SIG-M5 (cell line): ENCODE results near the gene MLC1.

ENCODE experiments used
- DNase-seq: peaks from one replicate; lab custom pipeline; 2025; lab: John Stamatoyannopoulos, UW

Gene MLC1

GRCh38 chr22:50085211-50085972 is at the start of gene MLC1:
Gene MLC1 (minus strand): TSS chr22:50085426. CDS start chr22:50084902, 524 bp downstream.
- peak; percentile 92 for DNase-seq

- DNase-seq, result no peak
These were observed 49.3 kb upstream of the MLC1 start for GRCh38 chr22:50134481-50134880.

GRCh38 chr22:50131894-50132293 is 46.7 kb upstream of the MLC1 start:
- DNase-seq, result no peak

GRCh38 chr22:50129121-50129736 is 44.0 kb upstream of the MLC1 start:
- DNase-seq, result no peak

GRCh38 chr22:50125029-50125428 is 39.8 kb upstream of the MLC1 start:
- no peak for DNase-seq

GRCh38 chr22:50123119-50123518 is 37.9 kb upstream of the MLC1 start:
- no peak for DNase-seq

- DNase-seq, result no peak
These were observed 36.0 kb upstream of the MLC1 start for GRCh38 chr22:50121202-50121740.

- DNase-seq, result no peak
These were observed 34.6 kb upstream of the MLC1 start for GRCh38 chr22:50119768-50120251.

GRCh38 chr22:50119169-50119767 is 34.0 kb upstream of the MLC1 start:
- no peak for DNase-seq

- DNase-seq, result no peak
These were observed 33.4 kb upstream of the MLC1 start for GRCh38 chr22:50118557-50119168.

- no peak for DNase-seq
These were observed 32.9 kb upstream of the MLC1 start for GRCh38 chr22:50118129-50118528.

GRCh38 chr22:50117168-50117762 is 32.0 kb upstream of the MLC1 start:
- no peak for DNase-seq

- DNase-seq, result no peak
These were observed 30.5 kb upstream of the MLC1 start for GRCh38 chr22:50115693-50116092.

GRCh38 chr22:50114221-50115021 is 29.2 kb upstream of the MLC1 start:
- no peak for DNase-seq

- DNase-seq, result no peak
These were observed 27.2 kb upstream of the MLC1 start for GRCh38 chr22:50112151-50113118.

- no peak for DNase-seq
These were observed 25.8 kb upstream of the MLC1 start for GRCh38 chr22:50111056-50111455.

GRCh38 chr22:50107529-50107928 is 22.3 kb upstream of the MLC1 start:
- DNase-seq, result no peak

- DNase-seq, result no peak
These were observed 20.2 kb upstream of the MLC1 start for GRCh38 chr22:50105208-50106100.

- no peak for DNase-seq
These were observed 18.9 kb upstream of the MLC1 start for GRCh38 chr22:50104141-50104544.
